Muscle of leg (tissue), 16 donors: Measurements from ENCODE around the gene FOXR1. TPM values are rescaled to one million over a fixed set of nuclear protein-coding genes. Genes with fewer than 3 reads are reported as not detected.

Experiments used
- DNase-seq: peaks from one replicate; pipeline ENCODE4 v3.0.0; 2013
- H3K27ac ChIP-seq: one replicate; pipeline ENCODE4 v1.5.1; 2013; ENCODE audit warnings: mild to moderate bottlenecking, low read length, control low read depth
- H3K27me3 ChIP-seq: one replicate; pipeline ENCODE4 v1.6.1; 2013; ENCODE audit warnings: low read length; ENCODE audit not compliant: control insufficient read depth, insufficient read depth
- H3K36me3 ChIP-seq: one replicate; pipeline ENCODE4 v1.6.1; 2013; ENCODE audit warnings: low read length; ENCODE audit not compliant: control insufficient read depth, insufficient read depth
- H3K4me1 ChIP-seq: one replicate; pipeline ENCODE4 v1.6.1; 2013; ENCODE audit warnings: low read length; ENCODE audit not compliant: control insufficient read depth, insufficient read depth
- H3K4me3 ChIP-seq: one replicate; pipeline ENCODE4 v1.5.1; 2013; ENCODE audit warnings: low read length, control low read depth
- H3K9me3 ChIP-seq: replicated peaks from 2 replicates; pipeline ENCODE4 v1.6.1; 2013; ENCODE audit warnings: low read depth, low read length; ENCODE audit not compliant: control insufficient read depth
- WGBS: methylation state at CpG from one replicate; pipeline ENCODE4 v1.1.5; 2013; ENCODE audit warnings: missing lambda C conversion rate; ENCODE audit not compliant: insufficient coverage; 5-methylcytosine and 5-hydroxymethylcytosine counted together
- long read RNA-seq, 11 donors: transcript quantifications; one replicate each; lab custom pipeline, GENCODE V29; 2026
- polyA plus RNA-seq, 8 donors: library from polyadenylated mRNA; unstranded; fragments of 120-200 nt; gene quantifications; one replicate each; pipeline versions ENCODE4 v1.2.1 to v1.2.3, GENCODE V29; 2013; ENCODE audit warnings: inconsistent platforms in 1 of 8, low replicate concordance in 1 of 8; ENCODE audit not compliant: insufficient read length in 8 of 8, insufficient read depth in 1 of 8
- total RNA-seq: library from RNA; stranded (reverse); fragments of 120-200 nt; gene quantifications from one replicate; pipeline ENCODE4 v1.2.4, GENCODE V29; 2013

FOXR1 gene
- total RNA-seq (not detected), polyA plus RNA-seq (not detected)
- long read RNA-seq, donor 1: 0 reads
- long read RNA-seq, donor 2: 0 reads
- long read RNA-seq, donor 3: 0 reads
- long read RNA-seq, donor 4: 0 reads
- long read RNA-seq, donor 5: 0 reads
- long read RNA-seq, donor 6: 0 reads
- long read RNA-seq, donor 7: 0 reads
- long read RNA-seq, donor 8: 0 reads
- long read RNA-seq, donor 9: 0 reads
- long read RNA-seq, donor 10: 0 reads
- long read RNA-seq, donor 11: 0 reads

GRCh38 chr11:118971646-118972045 lies at the start of gene FOXR1:
Gene FOXR1 (plus strand): TSS chr11:118971761. CDS start chr11:118971932, 171 bp downstream.
- WGBS: 37% methylated on average over 25 of the region's 33 CpGs
- no peaks in the 10 kb centered on the region for H3K4me1 ChIP-seq
- no peak for DNase-seq
- no peaks in the 10 kb centered on the region for H3K9me3 ChIP-seq
- peaks cover 11% of the 10 kb centered on the region for H3K27me3 ChIP-seq
- H3K36me3 ChIP-seq: no peaks in the 10 kb centered on the region
- H3K27ac ChIP-seq: no peak within 1 kb of the TSS
- no peak within 1 kb of the TSS for H3K4me3 ChIP-seq

- peaks cover 82% of the 10 kb centered on the region for H3K4me1 ChIP-seq
- H3K27ac ChIP-seq: peak overlapping the region; percentile 89
- DNase-seq: peak; percentile 79
- H3K9me3 ChIP-seq: no peaks in the 10 kb centered on the region
- H3K27me3 ChIP-seq: no peaks in the 10 kb centered on the region
- H3K36me3 ChIP-seq: peaks cover 3% of the 10 kb centered on the region
- H3K4me3 ChIP-seq: peak overlapping the region; percentile 96
- WGBS: 31% methylated on average over 15 of the region's 20 CpGs
Measured at GRCh38 chr11:118921929-118922744, 49.4 kb upstream of the FOXR1 start.

- H3K4me1 ChIP-seq: peaks cover 83% of the 10 kb centered on the region
- H3K36me3 ChIP-seq: no peaks in the 10 kb centered on the region
- no peaks in the 10 kb centered on the region for H3K9me3 ChIP-seq
- peak overlapping the region; percentile 96 for H3K4me3 ChIP-seq
- peak; percentile 12 for DNase-seq
- peak overlapping the region; percentile 89 for H3K27ac ChIP-seq
- H3K27me3 ChIP-seq: no peaks in the 10 kb centered on the region
- WGBS: 38% methylated on average over 8 of the region's 9 CpGs
Measured at GRCh38 chr11:118922745-118923627, 48.6 kb upstream of the FOXR1 start.

- peaks cover 81% of the 10 kb centered on the region for H3K4me1 ChIP-seq
- 22% methylated on average over 3 of the region's 7 CpGs for WGBS
Measured at GRCh38 chr11:118923721-118924587, 47.6 kb upstream of the FOXR1 start.

GRCh38 chr11:118924591-118925585 lies 46.7 kb upstream of the FOXR1 start:
- peak overlapping the region; percentile 96 for H3K4me3 ChIP-seq
- peaks cover 74% of the 10 kb centered on the region for H3K4me1 ChIP-seq
- no peaks in the 10 kb centered on the region for H3K9me3 ChIP-seq
- H3K27me3 ChIP-seq: no peaks in the 10 kb centered on the region
- DNase-seq: peak; percentile 77
- H3K36me3 ChIP-seq: no peaks in the 10 kb centered on the region
- peak overlapping the region; percentile 87 for H3K27ac ChIP-seq
- under 1% methylated on average over 33 of the region's 45 CpGs for WGBS

More at GRCh38 chr11:118923721-118924587, 47.6 kb upstream of the FOXR1 start:
- Histone ChIP-seq H3K36me3 (no peaks in the 10 kb centered on the region), H3K9me3 (no peaks in the 10 kb centered on the region), H3K27ac (peak overlapping the region; percentile 87), H3K4me3 (peak overlapping the region; percentile 96), H3K27me3 (no peaks in the 10 kb centered on the region)
- DNase-seq: no peak

- Histone ChIP-seq H3K36me3 (no peaks in the 10 kb centered on the region), H3K9me3 (no peaks in the 10 kb centered on the region), H3K4me3 (peak overlapping the region; percentile 54), H3K4me1 (peaks cover 56% of the 10 kb centered on the region), H3K27me3 (peaks cover 2% of the 10 kb centered on the region), H3K27ac (peak overlapping the region; percentile 88)
- WGBS: 3% methylated on average over 5 of the region's 7 CpGs
- no peak for DNase-seq
Measured at GRCh38 chr11:118927554-118928100, 43.9 kb upstream of the FOXR1 start.

- H3K4me1 ChIP-seq: peaks cover 54% of the 10 kb centered on the region
- WGBS: 0% methylated on average over 14 of the region's 32 CpGs
Measured at GRCh38 chr11:118928101-118928869, 43.3 kb upstream of the FOXR1 start.

More at GRCh38 chr11:118928101-118928869, 43.3 kb upstream of the FOXR1 start:
- peaks cover 2% of the 10 kb centered on the region for H3K27me3 ChIP-seq
- no peaks in the 10 kb centered on the region for H3K9me3 ChIP-seq
- peak overlapping the region; percentile 88 for H3K27ac ChIP-seq
- peak; percentile 98 for DNase-seq
- H3K36me3 ChIP-seq: no peaks in the 10 kb centered on the region
- peak overlapping the region; percentile 54 for H3K4me3 ChIP-seq
